ENCODE measurements around the gene TTC34.

GRCh38 chr1:2800664-2801045 is 838 bp downstream of the TTC34 start:
- TF ChIP-seq EZH2 (IDR thresholded peaks at IDR 0.05; ENCODE audit: borderline replicate concordance, low read depth, low read length, severe bottlenecking): no peak
- no peak for TF ChIP-seq CTCF (IDR thresholded peaks at IDR 0.05; ENCODE audit: borderline replicate concordance, extremely low read depth, low read length, poor library complexity, severe bottlenecking)

Measured in DND-41 (cell line).